ENCODE measurements around the gene MACROD2.

GRCh38 chr20:14989535-14990290 is 994.4 kb downstream of the MACROD2 start:
- TF ChIP-seq CTCF (IDR thresholded peaks at IDR 0.05) (no peak), EP300 (IDR thresholded peaks at IDR 0.05) (no peak), POLR2A (IDR thresholded peaks at IDR 0.05) (no peak)

Measured in tibial nerve (tissue), 4 donors.